Measurements from ENCODE around the gene ACOXL. TPM values are rescaled to one million over a fixed set of nuclear protein-coding genes. Genes with fewer than 3 reads are reported as not detected.

ACOXL gene
- polyA plus RNA-seq, 3 donors, result 0.35 TPM; not detected in 2

DNA sequence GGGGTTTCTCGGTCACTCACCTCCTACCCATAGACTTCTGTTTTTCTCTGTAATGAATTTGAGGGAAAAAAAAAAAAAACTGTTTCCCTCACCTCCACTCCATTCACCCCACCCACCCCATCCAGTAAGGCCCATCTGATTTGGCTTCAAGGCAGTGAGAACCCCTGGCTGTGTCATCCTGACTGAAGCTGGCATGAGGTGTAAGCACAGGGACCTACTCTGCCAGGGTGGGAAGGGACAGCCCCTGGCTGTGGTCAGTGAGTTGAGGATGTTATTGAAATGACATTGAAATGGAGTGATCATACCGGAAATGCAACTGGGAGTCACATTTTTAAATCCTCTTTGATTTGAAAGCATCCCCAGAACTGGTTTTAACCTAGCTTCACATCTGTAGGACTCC lies 369.2 kb downstream of the ACOXL start:
- no peak overlapping the region for H3K4me3 Mint-ChIP-seq
- peaks cover 13 to 14% of the 10 kb centered on the region in 2 donors for H3K4me1 ChIP-seq (ENCODE audit: control insufficient read depth in 1 of 2, insufficient read depth in 2 of 2, low read length in 2 of 2)
- no peak overlapping the region for H3K9ac ChIP-seq (ENCODE audit: insufficient read depth, low read length, poor library complexity, severe bottlenecking)
- DNase-seq, result no peak
- peaks cover 20% of the 10 kb centered on the region for H3K4me1 Mint-ChIP-seq
- TF ChIP-seq CTCF (IDR thresholded peaks at IDR 0.05), result no peak
- H3K4me3 ChIP-seq (replicated peaks in 1 of 3; ENCODE audit: low read depth in 2 of 3, low read length in 3 of 3), result no peak overlapping the region
- no peak overlapping the region for H2AFZ ChIP-seq (ENCODE audit: insufficient read depth, low read depth, low read length, poor library complexity, severe bottlenecking)
- H3K27me3 Mint-ChIP-seq (ENCODE audit: low read depth in 3 of 3), result peaks cover 0 to 4% (median 4%) of the 10 kb centered on the region in 3 donors
- peak overlapping the region in 1 of 7 donors; percentile 19 for H3K27ac Mint-ChIP-seq
- WGBS (ENCODE audit: insufficient coverage), result no CpG with 5 or more reads among the region's 2 CpGs
- no peaks in the 10 kb centered on the region for H3K9me3 ChIP-seq (replicated peaks in 1 of 2; ENCODE audit: control insufficient read depth in 1 of 2, insufficient read depth in 1 of 2, low read length in 2 of 2)
- H3K4me2 ChIP-seq (replicated peaks; ENCODE audit: extremely low read depth, low read length, poor library complexity, severe bottlenecking), result no peak overlapping the region
- H3K36me3 ChIP-seq (replicated peaks in 1 of 2; ENCODE audit: control insufficient read depth in 1 of 2, insufficient read depth in 2 of 2, low read length in 2 of 2), result no peaks in the 10 kb centered on the region
- no peaks in the 10 kb centered on the region for H4K20me1 ChIP-seq (ENCODE audit: insufficient read depth, low read length)
- H3K36me3 Mint-ChIP-seq, result no peaks in the 10 kb centered on the region
- H3K27ac ChIP-seq (ENCODE audit: low read depth in 1 of 2, low read length in 2 of 2), result no peak overlapping the region
- peaks cover 0 to 2% of the 10 kb centered on the region in 2 donors for H3K27me3 ChIP-seq (ENCODE audit: control insufficient read depth in 2 of 2, insufficient read depth in 2 of 2, low read length in 2 of 2)
- intact Hi-C loops (cut with micrococcal nuclease), result loop anchor here in 1 of 2 donors (5.0 kb wide), 1 partner anchor 109 kb away; no protein-coding TSS in a partner anchor
- H3K9me3 Mint-ChIP-seq, result peaks cover 0 to 2% (median 0%) of the 10 kb centered on the region in 7 donors
- H3K79me2 ChIP-seq (ENCODE audit: insufficient read depth, low read length), result no peaks in the 10 kb centered on the region

DNA sequence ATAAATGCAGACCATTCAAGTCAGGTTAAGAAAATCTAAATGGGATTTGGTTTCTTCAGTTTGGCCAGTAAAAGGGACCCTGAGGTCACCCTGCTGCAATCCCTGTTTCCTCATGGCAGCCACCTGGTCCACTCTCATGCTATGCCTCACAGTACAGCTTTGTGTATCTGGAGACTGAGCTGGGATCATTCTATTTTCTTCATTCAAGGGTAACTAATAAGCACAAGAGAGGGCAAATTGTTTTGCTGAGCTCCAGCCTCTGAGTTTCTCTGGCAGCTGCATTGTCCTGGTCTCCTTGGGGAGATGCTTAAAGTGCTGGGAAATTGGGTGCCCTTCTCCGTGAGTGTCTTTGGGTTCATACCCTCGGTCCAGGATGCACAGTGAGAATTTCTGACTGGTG lies 369.8 kb downstream of the ACOXL start:
- H3K27me3 Mint-ChIP-seq (ENCODE audit: low read depth in 3 of 3), result peaks cover 0 to 4% (median 4%) of the 10 kb centered on the region in 3 donors
- peaks cover 0 to 2% of the 10 kb centered on the region in 2 donors for H3K27me3 ChIP-seq (ENCODE audit: control insufficient read depth in 2 of 2, insufficient read depth in 2 of 2, low read length in 2 of 2)
- H3K4me1 ChIP-seq (ENCODE audit: control insufficient read depth in 1 of 2, insufficient read depth in 2 of 2, low read length in 2 of 2), result peaks cover 13 to 14% of the 10 kb centered on the region in 2 donors
- H3K4me1 Mint-ChIP-seq, result peaks cover 21% of the 10 kb centered on the region
- H3K27ac Mint-ChIP-seq, result no peak overlapping the region
- intact Hi-C loops (cut with micrococcal nuclease), result loop anchor here in 1 of 2 donors (5.0 kb wide), 1 partner anchor 110 kb away; no protein-coding TSS in a partner anchor
- no peak for TF ChIP-seq CTCF (IDR thresholded peaks at IDR 0.05)
- 100% methylated on average over 1 of the region's 2 CpGs for WGBS (ENCODE audit: insufficient coverage)
- H3K4me2 ChIP-seq (replicated peaks; ENCODE audit: extremely low read depth, low read length, poor library complexity, severe bottlenecking), result no peak overlapping the region
- no peak for DNase-seq
- H3K4me3 Mint-ChIP-seq, result no peak overlapping the region
- no peaks in the 10 kb centered on the region for H3K79me2 ChIP-seq (ENCODE audit: insufficient read depth, low read length)
- no peak overlapping the region for H2AFZ ChIP-seq (ENCODE audit: insufficient read depth, low read depth, low read length, poor library complexity, severe bottlenecking)
- no peaks in the 10 kb centered on the region for H3K9me3 ChIP-seq (replicated peaks in 1 of 2; ENCODE audit: control insufficient read depth in 1 of 2, insufficient read depth in 1 of 2, low read length in 2 of 2)
- H3K27ac ChIP-seq (ENCODE audit: low read depth in 1 of 2, low read length in 2 of 2), result no peak overlapping the region
- no peaks in the 10 kb centered on the region for H3K36me3 ChIP-seq (replicated peaks in 1 of 2; ENCODE audit: control insufficient read depth in 1 of 2, insufficient read depth in 2 of 2, low read length in 2 of 2)
- H4K20me1 ChIP-seq (ENCODE audit: insufficient read depth, low read length), result no peaks in the 10 kb centered on the region
- no peak overlapping the region for H3K9ac ChIP-seq (ENCODE audit: insufficient read depth, low read length, poor library complexity, severe bottlenecking)
- peaks cover 0 to 2% (median 0%) of the 10 kb centered on the region in 7 donors for H3K9me3 Mint-ChIP-seq
- H3K4me3 ChIP-seq (replicated peaks in 1 of 3; ENCODE audit: low read depth in 2 of 3, low read length in 3 of 3), result no peak overlapping the region
- no peaks in the 10 kb centered on the region for H3K36me3 Mint-ChIP-seq
